Stimulated activated CD8-positive, alpha-beta memory T cell treated with anti-CD3 and anti-CD28 coated beads, Interleukin-4, amount 100 ng/mL, for 24 hours (primary cell): ENCODE measurements around the gene ZFYVE28.

ENCODE experiments used
- DNase-seq: peaks from one replicate; pipeline ENCODE4 v3.0.0-alpha.2; 2020; ENCODE audit warnings: low read depth

The ZFYVE28 gene

DNA sequence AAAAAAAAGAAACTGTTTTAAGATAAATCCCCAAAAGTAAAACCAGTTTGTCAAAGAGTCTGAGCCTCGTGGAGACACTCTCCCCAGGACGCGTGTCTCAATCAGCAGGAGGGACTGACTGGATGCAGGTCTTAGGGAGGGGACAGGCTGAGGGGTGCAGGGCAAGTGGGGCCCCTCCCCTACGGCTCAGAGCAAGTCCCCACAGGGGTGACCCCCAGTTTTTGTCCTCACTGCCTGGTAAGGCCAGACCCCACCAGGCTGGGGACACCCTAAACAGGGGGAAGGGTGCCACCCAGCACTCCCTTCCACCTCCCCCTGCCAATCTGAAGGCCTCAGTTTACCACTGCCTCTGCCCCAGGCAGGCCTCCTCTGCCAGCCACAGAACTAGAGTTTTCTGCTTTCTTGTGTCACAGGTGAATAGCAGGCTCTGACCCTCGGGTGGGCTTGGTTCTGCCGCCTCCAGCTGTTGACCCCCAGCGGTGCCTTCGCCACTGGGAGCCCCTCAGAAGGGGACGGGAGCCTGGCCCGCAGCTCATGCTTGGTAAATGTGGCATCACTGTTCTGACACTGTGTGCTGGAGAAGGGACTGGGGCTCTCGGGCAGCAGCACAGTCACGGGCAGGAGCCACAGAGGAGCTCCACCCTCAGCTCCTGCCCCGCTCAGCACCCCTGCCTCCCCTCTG is 86.8 kb downstream of the ZFYVE28 start:
- DNase-seq, result no peak

DNA sequence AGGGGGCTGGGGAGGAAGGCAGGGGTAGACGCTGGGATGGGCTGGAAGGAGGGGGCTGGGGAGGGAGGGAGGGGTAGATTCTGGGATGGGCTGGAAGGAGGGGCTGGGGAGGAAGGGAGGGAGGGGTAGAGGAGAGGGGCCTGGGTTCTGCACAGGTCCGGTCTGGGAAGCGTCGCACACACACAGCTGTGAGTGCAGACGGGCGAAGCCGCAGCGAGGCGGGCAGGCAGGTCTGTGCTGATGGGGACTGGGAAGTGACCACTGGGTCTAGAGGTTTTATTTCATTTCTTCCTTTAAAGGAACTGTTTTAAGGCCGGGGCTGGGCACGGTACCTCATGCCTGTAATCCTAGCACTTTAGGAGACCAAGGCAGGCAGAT is 87.4 kb downstream of the ZFYVE28 start:
- DNase-seq, result no peak

DNA sequence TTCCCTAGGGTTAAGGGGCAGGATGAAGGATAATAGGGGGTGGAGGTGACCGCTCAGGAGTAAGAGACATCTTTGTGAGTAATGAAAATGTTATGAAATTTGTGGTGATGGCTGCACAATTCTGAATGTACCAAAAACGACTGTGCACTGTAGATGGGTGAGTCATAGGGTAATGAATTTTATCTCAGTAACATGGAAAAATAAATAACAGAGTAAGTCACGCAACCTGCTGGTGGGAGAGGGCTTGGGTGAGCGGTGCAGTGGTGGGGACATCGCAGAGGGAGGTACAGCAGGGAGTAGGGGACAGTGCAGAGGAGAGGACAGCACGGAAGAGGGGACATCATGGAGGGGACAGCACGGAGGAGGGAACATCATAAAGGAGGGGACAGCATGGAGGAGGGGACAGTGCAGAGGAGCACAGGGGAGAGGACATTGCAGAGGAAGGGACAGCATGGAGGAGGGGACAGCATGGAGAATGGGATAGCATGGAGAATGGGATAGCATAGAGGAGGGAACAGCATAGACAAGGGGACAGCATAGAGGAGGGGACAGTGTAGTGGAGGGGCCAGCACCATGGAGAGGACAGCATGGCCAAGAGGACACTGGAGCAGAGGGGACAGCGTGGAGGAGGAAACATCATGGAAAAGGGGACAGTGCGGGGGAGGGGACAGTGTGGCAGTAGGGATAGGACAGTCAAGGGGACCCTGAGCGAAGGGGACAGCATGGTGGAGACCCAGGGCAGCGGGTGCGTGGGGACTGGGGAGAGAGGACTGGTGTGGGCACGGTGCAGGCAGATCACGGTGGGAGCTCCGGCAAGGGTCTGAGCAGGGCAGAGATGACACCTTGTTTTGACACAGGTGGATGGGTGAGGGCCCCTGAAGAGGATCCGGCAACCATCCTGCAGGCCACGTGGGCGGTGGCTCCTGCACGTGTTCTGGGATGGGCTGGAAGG is 88.1 kb downstream of the ZFYVE28 start:
- DNase-seq, result no peak

DNA sequence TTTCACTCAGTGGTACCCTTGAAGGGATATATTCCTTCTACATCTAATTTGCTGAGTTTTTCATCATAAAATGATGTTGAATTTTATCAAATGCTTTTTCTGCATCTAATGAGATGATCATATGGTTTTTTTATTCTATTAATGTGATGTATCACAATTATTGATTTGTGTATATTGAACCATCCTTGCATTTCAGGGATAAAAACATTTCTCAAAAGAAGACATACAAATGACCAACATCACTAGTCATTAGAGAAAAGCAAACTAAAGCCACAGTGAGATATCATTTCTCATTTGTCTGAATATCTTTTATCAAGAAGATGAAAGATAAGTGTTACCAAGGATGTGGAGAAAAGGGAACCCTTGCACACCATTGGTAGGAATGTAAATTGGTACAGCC is 90.9 kb downstream of the ZFYVE28 start:
- DNase-seq, result no peak

DNA sequence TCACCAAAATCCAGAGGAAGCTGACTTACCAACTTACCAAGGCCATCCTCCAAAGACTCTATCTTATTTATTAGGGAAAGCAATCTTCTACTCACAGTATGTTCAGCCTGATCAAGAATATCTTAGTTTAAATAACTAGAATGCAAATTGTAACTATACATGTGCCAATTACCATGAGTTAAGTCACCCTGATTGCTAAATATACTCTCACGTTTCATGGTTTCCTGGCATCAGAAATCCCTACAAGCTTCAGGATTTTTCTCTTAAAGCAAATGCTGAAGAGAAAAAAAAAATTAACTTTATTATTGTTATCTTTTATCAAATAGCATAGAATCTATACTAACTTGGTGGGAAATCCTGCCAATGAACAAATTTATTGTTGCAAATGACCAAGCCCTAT is 93.6 kb downstream of the ZFYVE28 start:
- DNase-seq, result no peak

DNA sequence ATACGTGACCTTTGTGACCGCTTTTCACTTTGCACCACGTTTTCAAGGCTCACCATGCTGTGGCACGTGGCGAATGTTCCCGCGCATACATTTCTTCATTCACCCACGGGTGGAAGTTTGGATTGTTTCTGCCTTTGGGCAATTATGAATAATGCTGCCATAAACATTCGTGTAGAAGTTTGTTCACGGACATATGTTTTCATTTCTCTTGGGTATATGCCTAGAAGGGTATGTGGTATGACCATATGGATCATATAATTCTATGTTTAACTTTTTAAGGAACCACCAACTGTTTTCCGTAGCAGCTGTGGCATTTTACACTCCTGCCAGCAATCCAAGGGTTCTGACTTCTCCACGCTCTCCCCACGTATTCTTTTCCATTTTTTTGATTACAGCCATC is 95.6 kb downstream of the ZFYVE28 start:
- DNase-seq, result no peak

DNA sequence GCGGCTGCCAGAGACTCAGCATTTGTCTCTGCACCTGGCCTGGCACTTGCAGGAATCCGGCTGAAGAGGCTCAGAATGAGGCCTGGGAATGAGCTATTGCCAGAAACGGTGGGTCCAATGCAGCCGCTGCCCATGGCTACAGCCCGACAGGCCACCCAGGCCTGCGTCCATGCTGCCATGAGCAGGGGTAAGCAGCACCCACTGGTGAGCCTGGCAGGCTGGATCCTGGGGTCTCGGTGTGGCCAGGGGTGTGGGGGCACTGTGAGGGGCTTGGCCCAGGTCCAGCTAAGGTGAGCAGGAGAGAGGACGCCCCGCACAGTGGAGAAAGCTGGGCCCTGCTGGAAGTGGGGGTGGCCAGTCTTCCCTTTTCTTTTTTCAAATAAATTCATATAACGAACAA is 96.2 kb downstream of the ZFYVE28 start:
- no peak for DNase-seq

DNA sequence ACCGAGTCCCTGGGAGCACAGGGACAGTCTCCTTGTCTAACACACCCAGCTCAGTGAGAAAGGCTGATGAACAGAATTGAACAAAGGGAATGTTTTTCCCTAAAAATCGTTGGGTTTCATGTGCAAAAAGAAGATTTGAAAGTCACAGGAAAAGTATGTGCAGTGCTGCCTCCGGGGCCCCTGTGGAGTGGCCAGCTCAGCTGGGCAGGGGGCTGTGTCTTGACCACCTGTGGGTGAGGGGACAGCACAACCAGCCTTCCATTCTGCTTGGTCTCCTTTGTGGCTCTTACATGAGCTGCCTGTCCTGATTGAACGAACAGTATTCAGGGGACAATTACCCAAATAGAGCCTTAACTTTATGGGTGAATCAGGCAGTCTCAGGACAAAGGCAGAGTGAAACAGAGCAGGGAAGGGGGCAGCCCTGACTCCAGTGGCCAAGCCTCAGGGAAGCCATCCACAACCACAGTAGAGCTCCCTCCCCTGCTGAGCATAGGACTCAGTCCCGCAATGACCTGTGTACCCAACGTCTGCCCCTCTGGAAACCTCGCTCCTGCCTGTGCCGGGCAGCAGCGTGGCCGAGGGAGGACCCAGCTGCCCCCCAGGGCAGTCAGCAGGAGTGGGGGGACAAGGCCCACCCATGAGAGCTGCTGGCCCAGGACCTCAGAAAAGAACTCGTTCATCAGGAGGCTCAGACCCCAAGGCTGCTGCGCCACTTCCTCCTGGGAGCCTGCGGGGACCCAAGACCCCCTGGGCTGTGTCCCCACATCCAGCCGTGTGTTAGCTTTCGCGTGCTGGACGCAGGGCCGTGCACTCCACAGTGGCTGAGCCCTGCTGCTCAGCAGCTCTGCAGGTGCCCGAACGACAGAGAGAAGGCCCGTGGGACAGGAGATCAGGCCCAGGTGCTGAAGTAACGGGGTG is 96.9 kb downstream of the ZFYVE28 start:
- no peak for DNase-seq

DNA sequence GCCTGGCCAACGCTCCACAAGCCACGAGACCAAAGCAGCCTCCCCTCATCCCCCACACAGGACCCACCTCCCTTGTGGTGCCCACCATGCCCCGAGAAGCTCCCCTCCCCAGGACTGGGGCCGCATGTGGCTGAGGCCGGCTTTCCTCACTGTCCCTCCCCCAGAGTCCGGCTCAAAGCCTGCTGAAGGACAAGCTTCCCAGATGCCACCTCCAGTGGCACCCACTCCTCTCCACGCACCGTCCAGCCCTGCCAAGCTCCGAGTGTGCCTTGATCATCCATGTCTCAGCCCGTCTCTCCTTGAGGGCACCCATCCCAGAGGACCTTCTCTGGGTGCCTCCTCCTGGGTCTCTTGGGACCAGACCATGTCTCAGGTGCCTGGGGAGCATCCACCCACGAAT is 97.7 kb downstream of the ZFYVE28 start:
- no peak for DNase-seq

DNA sequence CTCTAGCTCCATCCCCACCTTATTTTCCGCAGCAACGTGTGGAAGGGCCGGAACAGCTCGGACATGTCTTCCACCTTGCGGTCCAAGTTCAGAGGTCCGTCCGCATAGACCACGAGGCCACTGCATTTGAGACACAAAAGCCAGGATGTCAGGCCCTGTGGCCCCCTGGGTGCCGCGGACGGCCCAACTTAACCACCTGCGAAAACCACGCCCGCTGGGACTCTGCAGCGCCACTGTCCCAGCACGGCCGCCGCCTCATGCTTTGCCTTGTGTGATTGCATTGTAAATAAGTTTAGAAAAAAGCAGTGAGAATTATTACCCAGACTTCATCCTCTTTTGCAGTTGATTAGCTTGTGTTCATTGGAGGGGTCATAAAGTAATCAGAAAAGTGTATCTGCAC is 98.3 kb downstream of the ZFYVE28 start:
- DNase-seq, result no peak

DNA sequence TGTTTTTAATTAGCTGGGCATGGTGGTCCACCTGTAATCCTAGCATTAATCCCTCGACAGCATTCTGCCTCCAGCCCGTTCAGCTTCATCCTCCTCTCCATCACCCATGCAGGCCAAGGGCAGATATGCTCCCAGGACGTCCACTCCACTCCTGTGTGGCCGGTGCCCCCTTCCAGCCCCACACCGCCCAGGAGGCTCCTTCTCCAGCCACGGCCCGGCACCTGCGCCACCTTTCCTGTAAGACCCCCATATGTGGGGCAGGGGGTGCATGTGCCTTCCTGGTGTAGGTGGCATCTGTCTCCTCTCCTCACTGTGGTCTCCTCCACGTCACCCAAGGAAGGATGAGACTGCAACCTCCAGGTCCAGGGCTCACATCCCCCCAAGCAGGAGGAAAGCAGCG is 99.6 kb downstream of the ZFYVE28 start:
- no peak for DNase-seq

DNA sequence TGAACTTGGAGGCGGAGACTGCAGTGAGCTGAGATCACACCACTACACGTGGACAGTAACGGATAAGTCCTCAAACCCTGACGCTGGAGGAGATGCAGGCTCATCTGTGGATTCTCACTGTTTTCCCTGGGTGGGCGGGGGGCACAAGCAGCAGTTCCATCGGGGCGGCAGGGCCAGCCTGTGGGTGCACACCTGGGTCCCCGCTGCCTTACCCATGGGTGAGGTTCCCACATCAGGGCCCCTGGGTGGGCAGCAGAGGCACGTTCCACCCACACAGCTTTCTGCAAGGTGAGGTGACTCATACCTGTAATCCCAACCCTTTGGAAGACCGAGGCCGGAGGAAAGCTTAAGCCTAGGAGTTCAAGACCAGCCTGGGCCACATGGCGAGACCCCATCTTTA is 100.0 kb downstream of the ZFYVE28 start:
- DNase-seq, result no peak

DNA sequence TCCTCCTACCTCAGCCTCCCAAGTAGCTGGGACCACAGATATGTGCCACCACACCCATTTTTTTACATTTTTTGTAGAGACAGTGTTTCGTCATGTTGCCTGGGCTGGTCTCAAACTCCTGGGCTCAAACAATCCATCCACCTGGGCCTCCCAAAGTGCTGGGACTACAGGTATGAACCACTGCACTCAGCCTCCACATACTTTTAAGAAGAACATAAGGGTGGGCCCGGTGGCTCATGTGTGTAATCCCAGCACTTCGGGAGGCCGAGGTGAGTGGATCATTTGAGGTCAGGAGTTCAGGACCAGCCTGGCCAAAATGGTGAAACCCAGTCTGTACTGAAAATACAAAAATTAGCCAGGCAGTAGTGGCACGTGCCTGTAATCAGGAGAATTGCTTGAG is 105.1 kb downstream of the ZFYVE28 start:
- DNase-seq, result no peak

DNA sequence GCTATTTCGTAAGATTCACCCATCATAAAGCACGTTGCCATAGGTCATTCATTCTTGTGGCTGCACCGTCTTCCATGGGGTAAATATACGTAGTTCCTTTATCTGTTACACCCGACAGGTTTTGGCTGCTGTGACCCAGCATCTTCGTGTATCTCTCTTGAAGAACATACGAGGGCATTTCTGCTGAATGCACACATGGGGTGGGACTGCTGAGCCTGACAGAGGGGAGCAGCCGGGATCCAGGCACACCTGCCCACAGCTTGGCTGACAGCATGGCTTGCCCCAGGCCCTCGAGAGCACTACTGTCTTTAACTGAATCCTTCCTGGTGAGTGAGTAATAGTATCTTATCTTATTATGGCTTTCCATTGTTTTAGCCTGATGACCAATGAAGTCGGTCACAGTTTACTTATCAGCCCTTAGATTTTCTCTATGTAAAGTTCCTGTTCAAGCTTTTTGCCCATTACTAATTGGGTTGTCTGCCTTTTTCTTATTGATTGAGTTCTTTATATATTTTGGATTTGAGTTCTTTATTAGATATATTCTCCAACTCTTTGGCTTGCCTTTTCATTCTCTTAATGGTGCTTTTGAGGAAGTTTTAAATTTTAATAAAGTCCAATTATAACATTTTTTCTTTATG is 111.6 kb downstream of the ZFYVE28 start:
- no peak for DNase-seq

DNA sequence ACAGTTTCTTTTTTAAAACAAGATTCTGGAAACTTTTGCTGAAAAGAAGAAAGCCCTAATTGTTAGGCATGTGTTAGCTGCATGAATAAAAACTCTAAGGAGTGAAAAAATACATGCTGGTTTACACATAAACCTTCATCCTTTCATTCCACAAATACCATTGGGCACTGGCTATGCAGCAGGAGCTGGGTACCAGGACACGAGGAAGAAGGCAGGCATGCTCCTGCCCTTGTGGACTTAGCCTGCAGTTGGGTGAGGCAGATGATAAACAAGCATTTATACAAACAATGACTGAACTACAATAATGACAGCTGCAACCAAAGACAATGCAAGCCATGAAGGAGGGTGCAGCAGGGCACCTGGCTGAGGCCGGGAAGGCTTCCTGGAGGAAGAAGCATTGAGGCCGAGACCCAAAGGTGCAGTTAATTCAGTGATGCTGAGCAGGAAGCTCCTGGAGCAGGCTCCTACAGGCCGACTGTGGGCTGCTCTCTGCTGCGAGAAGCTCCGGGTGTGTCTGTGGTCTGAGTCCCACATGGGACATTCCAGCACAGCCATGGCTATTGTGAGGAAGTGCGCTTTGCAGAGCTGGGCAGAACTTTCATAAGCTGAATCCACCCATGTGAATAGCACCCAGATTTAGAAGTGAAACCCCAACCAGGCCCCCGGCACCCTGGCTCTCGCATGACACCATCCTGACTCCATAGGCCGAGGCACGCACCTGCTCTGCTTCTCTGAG is 112.5 kb downstream of the ZFYVE28 start:
- DNase-seq, result no peak

DNA sequence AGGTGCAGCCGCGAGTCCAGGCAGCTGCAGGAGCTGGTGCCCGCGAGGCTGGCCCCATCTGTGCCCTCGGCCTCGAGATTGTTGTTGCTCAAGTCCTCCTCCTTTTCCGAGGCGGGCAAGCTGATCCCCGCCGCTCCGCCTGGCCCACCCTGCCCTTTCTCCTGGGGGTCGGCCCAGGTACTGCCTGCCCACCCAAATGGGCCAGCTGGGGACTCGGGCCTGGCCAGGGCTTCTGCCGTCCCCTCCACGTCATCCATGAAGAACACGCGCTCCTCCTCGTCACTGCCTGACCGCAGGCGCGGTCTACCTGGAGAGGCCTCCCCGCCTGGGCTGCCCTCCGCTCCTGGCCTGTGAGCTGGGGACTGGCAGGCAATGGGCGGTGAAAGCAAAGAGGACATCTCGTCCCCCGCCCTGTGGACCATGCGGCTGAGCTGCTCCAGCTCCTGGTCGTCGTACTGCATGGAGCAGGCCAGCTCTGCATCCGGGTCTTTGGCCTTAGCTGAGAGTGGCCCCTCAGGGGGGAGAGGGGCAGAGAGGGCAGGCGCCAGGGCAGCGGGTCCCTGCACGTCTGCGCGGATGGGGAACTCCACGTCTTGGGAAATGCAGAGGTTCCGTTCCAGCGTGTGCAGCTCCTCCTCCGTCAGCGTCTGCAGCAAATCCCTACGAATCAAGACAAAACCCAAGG is 113.4 kb downstream of the ZFYVE28 start:
- no peak for DNase-seq

DNA sequence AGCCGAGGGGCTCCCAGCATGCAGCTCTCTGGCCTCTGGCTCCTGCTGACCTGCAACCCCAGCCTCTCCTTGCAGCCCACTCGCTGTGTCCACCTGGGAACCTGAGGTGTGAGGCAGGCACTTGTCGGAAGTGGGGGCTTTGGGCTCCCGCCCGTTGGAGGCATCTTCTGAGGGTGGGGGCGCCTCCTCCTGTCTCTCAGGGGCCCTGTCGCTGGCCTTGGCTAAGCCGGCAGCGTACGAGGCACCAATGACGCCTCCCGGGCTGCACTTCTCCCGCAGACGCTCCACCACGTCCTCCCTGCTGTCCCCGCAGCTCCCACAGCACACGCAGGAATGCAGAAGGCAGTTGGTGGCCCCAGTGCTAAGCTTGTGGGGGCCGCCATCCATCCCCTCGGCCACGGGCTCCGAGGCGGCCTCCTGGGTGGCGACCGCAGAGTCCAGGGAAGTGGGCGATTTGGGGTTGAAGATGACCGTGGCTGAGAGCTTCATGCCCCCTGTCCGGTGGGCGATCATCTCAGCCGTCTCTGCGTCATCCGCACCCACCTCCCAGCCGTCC is 114.0 kb downstream of the ZFYVE28 start:
- no peak for DNase-seq

DNA sequence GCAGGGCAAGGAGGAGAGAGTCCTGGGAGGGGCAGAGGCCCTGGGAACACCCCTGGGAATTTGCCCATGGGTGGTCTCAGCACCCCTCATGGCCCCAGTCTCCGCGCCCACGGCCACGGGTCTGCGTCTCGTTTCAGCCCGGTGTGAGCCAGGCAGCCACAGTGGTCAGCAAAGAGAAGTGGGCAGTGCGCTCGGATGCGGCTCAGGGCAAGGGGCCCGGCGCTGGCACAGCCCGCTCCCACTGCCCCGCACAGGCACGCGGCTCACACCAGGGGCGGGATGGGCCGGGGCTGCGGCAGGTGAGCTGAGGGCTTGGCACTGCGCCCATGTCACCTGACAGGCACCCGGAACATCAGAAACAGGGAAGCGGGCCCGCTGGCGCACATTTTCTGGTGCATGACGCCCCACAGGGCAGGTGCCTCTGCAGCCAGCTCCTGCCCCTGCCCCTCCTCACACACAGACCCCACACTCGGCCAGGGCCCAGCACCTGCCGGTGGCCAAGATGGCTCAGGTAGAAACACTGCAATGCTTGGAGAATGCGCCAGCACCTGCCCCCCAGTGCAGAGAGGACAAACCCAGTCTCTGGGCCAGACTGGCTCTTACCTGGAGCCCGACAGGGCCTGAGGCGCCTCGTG is 114.6 kb downstream of the ZFYVE28 start:
- DNase-seq, result no peak

DNA sequence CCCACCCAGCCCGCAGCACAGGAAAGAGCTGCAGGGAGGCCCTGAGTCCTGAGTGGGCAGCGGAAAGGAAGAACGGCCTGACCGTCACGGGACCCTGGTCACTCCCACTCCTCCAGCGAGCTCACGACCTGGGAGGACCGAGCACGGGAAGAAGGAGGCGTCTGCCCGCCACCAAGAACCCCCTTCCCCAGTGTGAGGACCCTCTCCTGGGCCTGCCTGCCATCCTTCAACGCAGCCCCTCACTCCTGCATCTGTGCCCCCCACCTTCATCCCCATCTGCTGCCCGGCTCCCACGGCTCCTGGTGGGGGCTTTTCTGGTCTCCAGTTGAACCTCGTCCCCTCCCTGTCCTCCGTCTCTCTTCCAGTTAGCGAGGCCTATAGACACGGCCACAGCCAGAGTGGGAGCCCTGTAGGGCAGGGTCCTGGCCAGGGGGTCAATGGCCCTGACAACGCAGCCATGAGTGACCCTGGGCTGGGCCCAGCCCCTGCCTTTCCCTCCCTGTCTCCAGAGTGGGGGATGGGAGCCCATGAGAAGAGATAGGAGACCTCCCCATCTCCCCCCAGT is 115.2 kb downstream of the ZFYVE28 start:
- DNase-seq, result no peak
